Colonic mucosa (tissue), 4 donors: Measurements from ENCODE around the gene MYO1H. TPM values are rescaled to one million over a fixed set of nuclear protein-coding genes. Genes with fewer than 3 reads are reported as not detected.

Experiments used
- DNase-seq: peaks from one replicate; pipeline ENCODE4 v3.0.0-alpha.2; 2020
- H3K27ac ChIP-seq: fragments of 200-600 bp; one replicate; pipeline ENCODE4 v1.8.0; 2021
- H3K27me3 ChIP-seq: fragments of 200-600 bp; one replicate; pipeline ENCODE4 v1.8.0; 2021
- H3K36me3 ChIP-seq: fragments of 200-600 bp; one replicate; pipeline ENCODE4 v1.8.0; 2021
- H3K4me1 ChIP-seq: fragments of 200-600 bp; one replicate; pipeline ENCODE4 v1.8.0; 2021; ENCODE audit warnings: mild to moderate bottlenecking
- H3K4me3 ChIP-seq: fragments of 200-600 bp; one replicate; pipeline ENCODE4 v1.8.0; 2021
- H3K9ac ChIP-seq, 2 donors: one replicate each; pipeline ENCODE4 v1.7.0; 2013; ENCODE audit warnings: control low read depth in 2 of 2, low read depth in 2 of 2, low read length in 2 of 2
- H3K9me3 ChIP-seq: fragments of 200-600 bp; one replicate; pipeline ENCODE4 v1.8.0; 2021
- intact Hi-C: fragments of 100-400 bp; cut with DNase I; formaldehyde crosslinking; loops from one replicate; pipeline ENCODE4 v1.14.1; 2022
- total RNA-seq, 2 donors: library from RNA; stranded (reverse); fragmentation: NEBNext Ultra II Directional in 1 of 2; extraction: Animal tissue kit (Norgen Biotek cat#: 25700) in 1 of 2; gene quantifications; one replicate each; pipeline ENCODE4 v1.2.1, GENCODE V29; 2021
- TF ChIP-seq, protein P1 (sequence below): fragments of 200-600 bp; IDR thresholded peaks from one replicate; pipeline ENCODE4 v1.8.0; 2022; ENCODE audit warnings: antibody characterized with exemption, mild to moderate bottlenecking
- donor health status: healthy.
- donor health status: DM: no; HTN: no; CAD: no.
- donor health status: DM: no; HTN: no; CAD: no.

The MYO1H gene
- total RNA-seq, 2 donors from 2014 or later, result 0.21 TPM; not detected in 1

DNA sequence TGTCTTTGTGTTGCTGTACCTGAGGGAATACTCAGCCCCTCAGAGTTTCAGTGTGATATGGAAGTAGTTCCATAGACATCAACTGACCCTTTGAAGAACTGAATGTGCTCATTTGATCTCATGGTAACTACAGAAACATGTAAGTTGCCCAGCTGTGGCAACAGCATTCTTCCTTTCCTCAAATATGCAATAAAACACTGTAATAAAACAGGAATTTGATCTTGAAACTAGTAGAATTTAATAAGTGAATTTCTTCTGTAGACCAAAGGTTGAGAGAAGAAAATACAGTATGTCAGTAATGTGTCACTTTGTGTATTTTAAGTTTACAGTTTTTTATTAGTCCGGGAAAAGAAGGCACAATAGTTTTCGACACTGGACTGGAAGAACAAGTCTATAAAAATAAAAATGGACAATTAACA lies 97.5 kb downstream of the MYO1H start:
- no peaks in the 10 kb centered on the region for H3K9me3 ChIP-seq
- TF ChIP-seq, protein P1, sequence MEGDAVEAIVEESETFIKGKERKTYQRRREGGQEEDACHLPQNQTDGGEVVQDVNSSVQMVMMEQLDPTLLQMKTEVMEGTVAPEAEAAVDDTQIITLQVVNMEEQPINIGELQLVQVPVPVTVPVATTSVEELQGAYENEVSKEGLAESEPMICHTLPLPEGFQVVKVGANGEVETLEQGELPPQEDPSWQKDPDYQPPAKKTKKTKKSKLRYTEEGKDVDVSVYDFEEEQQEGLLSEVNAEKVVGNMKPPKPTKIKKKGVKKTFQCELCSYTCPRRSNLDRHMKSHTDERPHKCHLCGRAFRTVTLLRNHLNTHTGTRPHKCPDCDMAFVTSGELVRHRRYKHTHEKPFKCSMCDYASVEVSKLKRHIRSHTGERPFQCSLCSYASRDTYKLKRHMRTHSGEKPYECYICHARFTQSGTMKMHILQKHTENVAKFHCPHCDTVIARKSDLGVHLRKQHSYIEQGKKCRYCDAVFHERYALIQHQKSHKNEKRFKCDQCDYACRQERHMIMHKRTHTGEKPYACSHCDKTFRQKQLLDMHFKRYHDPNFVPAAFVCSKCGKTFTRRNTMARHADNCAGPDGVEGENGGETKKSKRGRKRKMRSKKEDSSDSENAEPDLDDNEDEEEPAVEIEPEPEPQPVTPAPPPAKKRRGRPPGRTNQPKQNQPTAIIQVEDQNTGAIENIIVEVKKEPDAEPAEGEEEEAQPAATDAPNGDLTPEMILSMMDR, result no peak
- DNase-seq, result no peak
- H3K36me3 ChIP-seq, result no peaks in the 10 kb centered on the region
- H3K4me1 ChIP-seq, result peaks cover 32% of the 10 kb centered on the region
- peak overlapping the region; percentile 81 for H3K27ac ChIP-seq
- intact Hi-C loops, result no loop called here
- peak overlapping the region in 1 of 2 donors; percentile 21 for H3K9ac ChIP-seq
- no peaks in the 10 kb centered on the region for H3K27me3 ChIP-seq
- H3K4me3 ChIP-seq, result no peak overlapping the region

DNA sequence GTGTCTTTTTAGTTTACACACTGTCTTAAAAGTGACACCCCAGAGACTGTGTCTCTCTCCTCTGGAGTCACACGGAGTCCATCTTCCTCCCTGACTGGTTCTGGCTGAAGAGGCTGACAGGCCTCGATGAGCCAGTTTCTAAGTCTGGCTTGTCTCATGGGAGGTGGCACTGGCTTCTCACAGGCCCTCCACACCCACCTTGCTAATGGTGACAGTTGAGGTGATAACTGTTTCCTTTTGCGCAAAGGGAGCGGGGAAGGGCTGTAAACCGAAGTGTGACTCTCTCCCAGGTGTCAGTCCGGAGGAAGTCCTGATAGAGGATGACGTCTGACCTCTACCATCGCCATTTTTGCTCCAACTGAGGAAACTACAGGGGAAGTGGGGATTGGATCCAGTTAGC lies 99.2 kb downstream of the MYO1H start:
- Histone ChIP-seq H3K9me3 (no peaks in the 10 kb centered on the region), H3K27ac (peak overlapping the region; percentile 81), H3K4me3 (no peak overlapping the region), H3K9ac (peak overlapping the region in 1 of 2 donors; percentile 37), H3K27me3 (no peaks in the 10 kb centered on the region), H3K4me1 (peaks cover 41% of the 10 kb centered on the region), H3K36me3 (no peaks in the 10 kb centered on the region)
- intact Hi-C loops, result no loop called here
- DNase-seq, result peak; percentile 70
- TF ChIP-seq, protein P1, result no peak

DNA sequence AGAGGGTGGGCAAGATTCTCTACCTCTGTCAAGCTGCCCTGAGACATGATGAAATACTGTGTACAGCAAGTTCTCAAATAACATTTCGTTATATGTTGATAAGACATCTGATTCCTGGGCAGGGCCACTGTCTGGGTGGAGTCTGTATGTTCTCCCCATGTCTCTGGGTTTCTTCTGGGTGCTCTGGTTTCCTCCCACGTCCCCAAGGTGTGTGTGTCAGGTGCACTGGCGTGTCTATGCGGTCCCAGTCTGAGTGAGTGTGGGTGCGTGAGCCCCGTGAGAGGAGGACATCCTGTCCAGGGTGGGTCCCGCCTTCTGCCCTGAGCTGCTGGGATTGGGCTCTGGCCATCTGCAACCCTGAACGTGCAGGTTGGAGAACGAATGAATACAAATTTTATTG lies 99.8 kb downstream of the MYO1H start:
- peak overlapping the region in 1 of 2 donors; percentile 37 for H3K9ac ChIP-seq
- TF ChIP-seq, protein P1, result no peak
- intact Hi-C loops, result no loop called here
- H3K4me3 ChIP-seq, result no peak overlapping the region
- peak overlapping the region; percentile 81 for H3K27ac ChIP-seq
- H3K36me3 ChIP-seq, result peaks cover under 1% of the 10 kb centered on the region
- H3K9me3 ChIP-seq, result no peaks in the 10 kb centered on the region
- peaks cover 41% of the 10 kb centered on the region for H3K4me1 ChIP-seq
- H3K27me3 ChIP-seq, result no peaks in the 10 kb centered on the region
- DNase-seq, result no peak

DNA sequence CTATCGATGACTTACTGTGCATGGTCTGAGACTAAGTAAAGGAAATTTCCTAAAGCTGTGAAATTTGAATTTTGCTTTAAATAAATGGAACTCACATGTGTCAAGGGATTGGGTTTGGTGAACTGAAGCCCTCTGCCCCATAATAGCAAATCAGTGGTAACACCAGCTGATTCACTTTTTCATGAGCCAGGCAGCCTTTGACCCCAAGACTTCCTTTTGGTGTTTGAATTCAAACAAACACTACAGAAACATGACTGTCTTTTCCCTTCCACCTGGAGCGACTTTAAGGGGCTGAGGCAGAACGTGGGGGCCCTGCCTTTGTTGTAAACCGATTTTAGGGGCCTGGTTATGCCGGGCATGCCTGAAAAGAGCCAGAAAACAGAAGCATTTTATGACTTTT lies 100.6 kb downstream of the MYO1H start:
- H3K4me1 ChIP-seq, result peaks cover 41% of the 10 kb centered on the region
- H3K9me3 ChIP-seq, result no peaks in the 10 kb centered on the region
- intact Hi-C loops, result no loop called here
- TF ChIP-seq, protein P1, result no peak
- peak overlapping the region in 1 of 2 donors; percentile 62 for H3K9ac ChIP-seq
- peak overlapping the region; percentile 81 for H3K27ac ChIP-seq
- H3K36me3 ChIP-seq, result peaks cover 7% of the 10 kb centered on the region
- no peak overlapping the region for H3K4me3 ChIP-seq
- DNase-seq, result peak; percentile 52
- H3K27me3 ChIP-seq, result no peaks in the 10 kb centered on the region

DNA sequence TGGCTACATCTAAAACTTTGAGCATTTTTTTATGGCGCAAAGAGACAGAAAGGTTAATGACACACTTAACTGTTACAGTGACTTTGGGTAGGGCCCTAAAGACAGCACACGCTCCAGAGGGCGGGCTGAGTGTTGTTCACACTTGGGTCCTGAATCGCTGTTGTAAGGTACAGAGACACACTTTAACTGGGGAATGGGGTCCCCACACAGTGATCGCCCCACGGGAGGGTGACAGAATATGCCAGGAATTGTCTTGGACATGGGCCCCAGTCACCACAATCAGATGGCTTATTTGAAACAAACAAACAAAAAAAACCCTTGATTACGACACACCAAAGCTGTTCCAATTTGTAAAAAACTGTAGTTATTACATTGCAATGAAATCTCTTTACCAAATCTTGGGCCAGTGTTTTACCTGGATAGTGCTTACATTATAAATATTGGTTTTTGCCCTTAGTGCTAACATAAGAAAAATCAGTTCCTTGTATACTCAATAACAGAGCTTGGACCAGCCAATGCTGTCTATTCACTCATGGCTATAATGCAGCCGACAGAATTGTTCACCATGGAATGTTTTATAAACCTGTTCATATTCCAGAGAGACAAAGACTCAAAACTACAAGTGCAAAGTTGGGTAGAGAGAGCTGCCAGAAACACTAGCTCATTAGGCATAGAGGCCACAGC lies 101.1 kb downstream of the MYO1H start:
- Histone ChIP-seq H3K9ac (peak overlapping the region in 1 of 2 donors; percentile 62), H3K27ac (peak overlapping the region; percentile 81), H3K27me3 (no peaks in the 10 kb centered on the region), H3K4me3 (no peak overlapping the region), H3K4me1 (peaks cover 41% of the 10 kb centered on the region), H3K9me3 (no peaks in the 10 kb centered on the region), H3K36me3 (peaks cover 11% of the 10 kb centered on the region)
- peak; percentile 41 for DNase-seq
- TF ChIP-seq, protein P1, result no peak
- intact Hi-C loops, result no loop called here
